GM21529 (cell line): ENCODE results near the gene TSPAN12.

Experiments used
- ATAC-seq: cut with Tn5 transposase; IDR thresholded peaks from one replicate; pipeline ENCODE4 v1.9.1; 2021; ENCODE audit not compliant: unreplicated experiment

The TSPAN12 gene

DNA sequence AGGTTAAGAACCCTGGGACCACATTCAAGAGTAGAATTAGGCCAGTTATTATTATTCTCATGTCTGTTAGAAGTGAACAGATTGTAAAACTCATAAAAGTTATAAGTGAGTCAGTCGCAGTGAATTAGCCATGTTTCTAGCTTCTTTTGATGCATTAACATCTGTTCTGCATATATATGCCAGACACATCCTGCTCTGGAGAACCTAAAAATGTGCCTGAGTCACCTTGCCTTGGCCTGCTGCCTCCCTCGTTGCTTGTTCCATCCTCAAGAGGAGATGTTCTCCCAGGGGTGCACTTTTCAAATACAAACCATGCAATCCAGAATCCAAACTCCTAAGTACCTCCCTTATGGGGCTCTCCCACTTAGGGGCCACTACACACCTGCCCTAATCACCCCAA, 14.8 kb downstream of the TSPAN12 start:
- no peak for ATAC-seq

DNA sequence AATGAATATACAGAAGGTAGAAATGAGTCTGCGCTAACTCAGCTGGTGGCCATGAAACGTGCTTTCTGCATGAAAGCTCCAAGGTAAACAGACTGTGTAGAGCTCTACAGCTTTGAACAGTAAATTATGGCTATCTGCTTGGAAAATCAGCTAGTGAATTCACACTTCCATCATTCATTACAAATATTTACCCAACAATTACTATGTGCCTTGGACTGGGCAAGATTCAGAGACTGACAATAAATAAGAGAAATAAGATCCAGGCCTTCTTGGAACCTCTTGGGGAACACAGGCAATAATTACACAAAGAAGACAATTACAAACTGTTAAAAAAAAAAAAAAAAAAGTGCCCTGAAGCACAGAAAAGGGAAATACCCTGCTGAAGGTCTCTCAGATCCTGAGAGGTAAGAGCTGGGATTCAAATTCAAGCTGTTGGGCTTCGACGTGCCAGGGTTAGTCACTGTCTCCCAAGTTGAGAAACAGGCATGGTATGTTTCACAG, 15.8 kb downstream of the TSPAN12 start:
- no peak for ATAC-seq

DNA sequence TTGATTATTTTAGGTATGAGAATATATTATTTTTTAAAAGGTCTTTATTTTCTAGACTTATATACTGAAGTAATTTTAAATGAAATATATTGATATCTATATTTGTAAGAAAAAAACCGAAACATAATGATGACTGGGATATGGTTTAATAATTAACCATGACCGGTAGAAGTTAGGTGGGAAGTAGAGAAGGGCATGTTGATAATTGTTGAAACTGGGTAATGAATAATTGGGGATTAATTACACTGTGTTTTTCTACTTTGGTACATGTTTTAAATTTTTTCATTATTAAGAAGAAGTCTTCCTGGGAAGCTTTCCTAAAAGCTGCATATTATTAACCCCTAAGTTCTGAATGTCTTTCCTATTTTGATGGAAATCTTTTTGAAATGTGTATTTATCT, 16.3 kb downstream of the TSPAN12 start:
- ATAC-seq, result no peak

DNA sequence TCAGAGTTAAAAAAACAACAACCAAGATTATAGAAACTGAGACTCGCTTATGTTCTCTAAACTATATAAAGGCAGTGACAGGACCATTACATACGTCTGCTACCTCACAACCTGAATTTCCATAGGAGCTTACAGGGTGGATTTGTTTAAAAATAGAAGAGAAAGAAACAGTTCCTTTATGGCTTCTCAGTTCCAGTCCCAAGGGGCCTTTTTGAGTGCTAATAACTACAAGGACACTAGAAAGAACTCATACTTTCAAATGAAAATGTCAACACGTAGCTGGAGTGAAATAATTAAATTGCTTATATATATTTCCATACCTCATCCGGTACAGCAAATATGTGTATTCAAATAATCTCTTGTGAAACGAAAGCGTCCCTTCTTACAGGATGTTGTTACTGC, 19.7 kb downstream of the TSPAN12 start:
- peak; percentile 83 for ATAC-seq

DNA sequence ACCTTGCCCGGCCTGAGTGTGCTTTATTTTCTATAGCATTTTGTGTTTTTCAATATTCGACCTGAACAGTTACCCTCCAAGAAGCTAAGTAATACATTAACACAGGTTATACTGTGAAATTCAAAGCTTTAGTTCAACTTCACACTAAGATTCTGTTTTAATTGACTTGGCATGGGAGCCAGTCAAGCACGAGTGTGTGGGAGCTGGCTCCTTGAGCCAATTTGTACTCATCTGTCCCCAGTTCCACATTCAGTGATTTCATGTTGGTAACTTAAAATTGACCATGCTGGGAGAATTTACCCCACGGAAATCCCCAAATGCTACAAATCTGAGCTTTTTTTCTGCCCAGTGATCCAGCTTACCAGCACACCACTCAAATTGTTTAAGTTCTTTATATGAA, 20.3 kb downstream of the TSPAN12 start:
- peak; percentile 39 for ATAC-seq

DNA sequence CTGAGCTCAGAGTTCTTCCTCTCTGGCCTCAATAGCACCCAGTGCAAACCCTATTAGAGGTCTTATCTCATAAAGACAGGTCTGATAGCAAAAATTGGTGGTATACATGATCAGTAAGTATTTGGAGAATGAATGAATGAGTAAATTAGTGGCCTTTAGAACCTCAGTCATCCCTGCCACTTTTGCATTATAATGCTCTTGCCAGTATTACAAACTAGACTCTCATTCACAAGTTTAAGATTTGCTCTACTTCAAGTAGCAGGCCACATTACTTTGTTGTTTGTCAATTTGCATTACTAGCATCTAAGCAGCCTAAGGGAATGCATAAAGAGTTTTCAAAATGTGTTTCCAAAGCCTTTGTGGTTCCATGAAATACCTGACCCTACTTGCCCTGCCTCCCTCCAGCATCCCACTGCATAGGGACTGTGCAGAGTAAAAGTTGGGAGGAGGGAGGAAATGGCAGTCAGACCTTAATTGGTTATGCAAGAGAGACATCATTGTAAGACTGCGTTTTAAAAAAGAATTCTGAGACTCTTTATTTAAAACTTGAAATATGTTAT, 21.3 kb downstream of the TSPAN12 start:
- ATAC-seq, result no peak

DNA sequence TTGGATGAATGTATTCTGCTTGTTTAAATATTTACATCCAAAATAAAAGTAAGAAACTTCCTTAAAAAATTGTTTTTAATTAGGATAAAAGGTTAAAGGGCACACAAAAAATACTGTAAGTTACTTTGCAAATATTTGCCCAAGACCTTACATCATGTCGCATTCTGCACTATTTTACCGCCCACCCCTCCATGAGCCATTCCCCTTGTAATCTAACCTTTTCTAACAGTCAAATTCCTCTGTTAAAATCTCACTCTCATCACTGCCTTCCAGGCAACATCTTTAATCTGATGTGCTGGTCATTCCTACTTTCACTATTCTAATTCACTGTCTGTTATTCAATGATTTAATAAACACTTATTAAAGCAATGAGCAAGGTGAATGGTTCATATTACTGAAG, 23.2 kb downstream of the TSPAN12 start:
- ATAC-seq, result no peak

DNA sequence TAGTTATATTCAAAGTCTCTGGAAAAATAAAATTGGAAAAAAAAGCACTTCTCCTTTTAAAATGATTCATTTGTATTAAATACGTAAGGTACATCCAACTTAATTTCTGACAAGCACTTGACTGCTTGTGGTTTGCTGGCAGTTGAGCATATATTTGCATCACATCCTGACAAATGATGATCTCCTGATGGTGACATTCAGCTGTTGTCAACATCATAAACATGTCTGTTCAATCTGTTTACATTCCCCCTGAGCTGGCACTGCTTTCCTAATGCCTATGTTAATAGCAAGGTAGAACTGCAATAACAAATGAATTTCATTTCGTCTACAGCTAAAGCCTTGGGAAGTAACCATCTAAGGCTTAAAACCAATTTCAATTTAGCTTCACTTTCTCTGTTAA, 24.4 kb downstream of the TSPAN12 start:
- no peak for ATAC-seq

DNA sequence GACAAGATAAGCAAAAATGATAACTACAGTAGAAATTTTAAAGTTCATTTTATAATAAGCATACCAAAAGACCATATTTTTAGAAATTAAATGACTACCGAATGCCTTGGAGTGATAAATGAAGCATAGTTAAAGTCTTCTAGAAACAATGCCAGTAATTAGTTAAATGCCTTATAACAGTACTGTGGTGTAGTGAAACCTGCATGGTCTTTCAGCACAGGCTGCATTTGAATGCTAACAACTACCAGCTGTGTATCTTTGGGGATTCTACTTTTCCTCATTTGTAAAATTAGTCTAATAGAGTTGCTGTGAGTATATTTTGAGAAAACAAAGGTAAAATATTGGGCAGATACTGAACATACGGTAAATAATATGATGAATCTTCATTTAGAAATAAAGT, 25.1 kb downstream of the TSPAN12 start:
- ATAC-seq, result no peak

DNA sequence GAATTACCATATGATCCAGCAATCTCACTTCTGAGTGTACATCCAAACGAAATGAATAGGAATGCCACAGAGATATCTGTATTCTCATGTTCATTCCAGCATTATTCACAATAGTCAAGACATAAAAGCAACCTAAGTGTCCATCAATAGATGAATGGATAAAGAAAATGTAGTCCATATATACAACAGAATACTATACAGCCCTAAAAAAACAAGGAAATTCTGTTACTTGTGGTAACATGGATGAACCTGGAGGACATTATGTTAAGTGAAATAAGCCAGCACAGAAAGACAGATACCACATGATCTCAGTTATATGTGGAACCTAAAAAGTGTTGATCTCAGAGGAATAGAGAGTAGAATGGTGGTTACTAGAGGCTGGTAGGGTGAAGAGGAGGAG, 26.7 kb downstream of the TSPAN12 start:
- ATAC-seq, result no peak

DNA sequence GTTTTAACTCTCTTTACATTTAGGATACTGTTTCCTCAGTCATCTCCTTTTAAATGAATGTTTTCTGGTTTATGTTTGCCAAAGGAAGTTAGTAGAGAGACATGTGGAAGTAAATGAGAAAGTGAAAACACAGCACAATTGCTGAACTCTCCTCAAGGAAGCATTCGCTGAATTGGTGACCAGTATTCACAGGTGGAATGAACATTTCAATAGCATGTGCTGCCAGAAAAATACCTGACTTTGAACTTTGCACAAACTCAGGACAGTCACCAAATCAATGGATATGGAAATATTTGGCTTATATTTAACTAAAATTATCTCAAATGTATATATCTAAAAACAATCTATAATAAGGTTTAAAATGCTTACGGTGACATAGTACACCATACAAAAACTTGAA, 28.5 kb downstream of the TSPAN12 start:
- ATAC-seq, result no peak

DNA sequence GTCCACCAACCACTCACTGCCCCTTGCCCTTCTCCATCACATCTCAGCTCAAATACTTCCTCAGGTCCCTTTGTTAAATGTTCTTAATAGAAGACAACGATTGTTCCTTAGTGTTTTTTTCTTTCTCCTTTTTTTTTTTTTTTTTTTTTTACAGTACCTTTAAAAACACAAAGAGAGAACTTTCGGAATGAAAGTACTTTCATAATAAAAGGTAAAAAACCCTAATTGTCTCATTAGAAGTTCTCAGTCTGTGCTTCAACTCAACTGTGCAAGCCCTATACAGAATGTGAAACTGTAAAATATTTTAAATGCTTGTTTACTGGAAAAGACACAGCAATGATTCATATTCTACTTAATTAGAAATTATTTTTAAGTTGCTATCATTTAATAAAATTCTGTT, 29.4 kb downstream of the TSPAN12 start:
- no peak for ATAC-seq

DNA sequence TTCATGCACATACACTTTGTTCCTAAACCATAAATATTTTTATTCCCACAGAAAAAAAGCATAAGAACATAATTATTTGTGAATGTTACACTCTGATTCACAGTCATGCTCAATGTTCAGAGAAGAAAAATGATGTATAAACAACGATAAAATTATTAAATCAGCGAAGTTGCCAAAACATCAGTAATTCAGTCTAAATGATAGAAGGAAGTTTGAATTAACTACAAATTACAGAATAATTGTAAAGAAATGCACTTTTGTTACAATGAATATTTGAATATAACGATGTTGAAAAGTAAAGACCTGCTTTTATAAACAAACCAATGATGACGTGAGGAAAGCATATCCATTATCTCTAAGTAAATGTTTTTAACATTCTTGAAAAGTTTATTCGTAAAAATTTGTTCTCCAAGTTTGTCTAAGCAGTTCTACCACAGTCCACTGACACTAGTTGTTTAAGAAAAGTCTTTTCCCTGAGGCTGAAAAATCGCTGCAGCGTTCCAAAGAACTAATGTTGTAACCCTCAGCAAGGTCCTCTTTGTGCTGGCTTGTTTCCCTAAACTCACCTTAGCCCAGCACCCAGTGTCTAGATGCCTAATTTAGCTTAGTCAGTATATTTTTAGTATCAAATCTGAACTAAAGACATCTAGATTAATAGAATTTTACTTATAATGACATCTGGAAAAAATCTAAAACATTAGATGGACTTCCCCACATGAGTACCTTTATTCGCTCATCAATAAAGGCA, 30.4 kb downstream of the TSPAN12 start:
- ATAC-seq, result no peak

DNA sequence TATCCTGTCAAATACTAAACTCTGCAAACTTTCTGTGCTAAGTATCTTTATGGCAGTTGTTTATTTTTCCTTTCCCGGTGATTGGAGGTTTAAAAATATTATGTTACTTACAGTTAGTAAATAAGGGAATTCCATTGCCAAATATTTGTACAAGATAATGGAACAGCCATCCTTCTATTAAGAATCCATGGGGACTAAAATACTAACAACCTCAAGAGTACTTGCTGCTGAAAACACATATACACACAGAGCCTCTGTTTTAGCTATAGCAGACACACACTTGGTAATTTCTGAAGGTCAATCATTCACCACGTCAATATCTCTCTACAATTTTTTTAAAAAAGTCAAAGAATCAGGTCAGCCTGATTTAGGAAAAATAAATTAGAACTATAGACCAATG, 32.4 kb downstream of the TSPAN12 start:
- ATAC-seq, result no peak

DNA sequence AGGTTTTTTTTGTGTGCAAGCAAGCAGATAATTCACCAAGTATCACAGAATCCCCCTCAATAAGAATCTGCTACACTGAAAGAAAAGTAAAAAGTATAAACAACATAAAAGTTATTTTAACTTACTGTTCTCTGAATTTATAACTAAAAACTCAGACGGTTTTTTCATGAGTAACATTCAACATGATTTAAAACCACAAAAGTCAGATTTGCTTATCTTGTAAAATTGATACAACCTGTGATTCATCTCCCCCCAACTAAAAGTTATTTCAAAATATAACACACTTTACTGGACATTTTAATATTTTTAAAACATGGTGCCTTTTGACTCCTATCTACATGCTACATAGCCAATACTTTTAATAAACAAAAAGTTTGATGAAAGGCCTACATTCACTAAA, 32.8 kb downstream of the TSPAN12 start:
- no peak for ATAC-seq

DNA sequence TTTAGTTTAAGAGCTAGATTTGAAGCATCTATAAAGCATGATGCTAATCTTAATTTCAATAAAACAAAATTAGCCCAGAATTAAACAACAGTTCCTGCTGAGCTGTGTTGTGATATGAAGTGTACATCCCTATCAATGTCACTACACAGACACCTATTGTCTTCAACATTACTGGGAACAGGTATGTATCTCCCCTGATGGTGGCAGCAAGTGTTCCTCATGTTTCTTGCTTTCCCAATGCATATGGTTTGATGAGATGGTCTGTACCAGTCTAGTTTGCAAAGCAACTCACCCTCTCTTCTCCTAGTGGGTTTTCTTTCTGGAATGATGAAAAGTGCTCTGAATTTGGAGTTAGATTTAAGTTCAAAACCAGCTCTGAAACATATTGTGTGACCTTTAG, 38.1 kb downstream of the TSPAN12 start:
- ATAC-seq, result peak; percentile 44

DNA sequence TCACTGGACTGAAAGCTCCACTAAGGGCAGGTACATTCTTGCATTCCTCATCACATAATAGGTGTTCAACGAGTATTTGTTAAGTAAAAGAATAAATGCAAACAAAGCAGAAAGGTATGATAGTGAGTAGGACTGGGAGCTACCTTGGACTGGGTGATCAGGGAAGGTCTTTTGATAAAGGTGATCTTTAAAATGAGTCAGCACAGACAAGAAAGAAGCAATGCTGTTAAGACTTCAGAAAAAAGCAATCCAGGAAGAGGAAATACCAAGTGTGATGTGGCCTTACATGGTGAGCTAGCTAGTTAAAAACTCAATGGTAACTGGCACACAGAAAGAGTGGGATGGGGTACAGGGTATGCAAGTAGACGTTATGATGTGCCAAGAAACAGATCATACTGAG, 40.1 kb downstream of the TSPAN12 start:
- no peak for ATAC-seq

DNA sequence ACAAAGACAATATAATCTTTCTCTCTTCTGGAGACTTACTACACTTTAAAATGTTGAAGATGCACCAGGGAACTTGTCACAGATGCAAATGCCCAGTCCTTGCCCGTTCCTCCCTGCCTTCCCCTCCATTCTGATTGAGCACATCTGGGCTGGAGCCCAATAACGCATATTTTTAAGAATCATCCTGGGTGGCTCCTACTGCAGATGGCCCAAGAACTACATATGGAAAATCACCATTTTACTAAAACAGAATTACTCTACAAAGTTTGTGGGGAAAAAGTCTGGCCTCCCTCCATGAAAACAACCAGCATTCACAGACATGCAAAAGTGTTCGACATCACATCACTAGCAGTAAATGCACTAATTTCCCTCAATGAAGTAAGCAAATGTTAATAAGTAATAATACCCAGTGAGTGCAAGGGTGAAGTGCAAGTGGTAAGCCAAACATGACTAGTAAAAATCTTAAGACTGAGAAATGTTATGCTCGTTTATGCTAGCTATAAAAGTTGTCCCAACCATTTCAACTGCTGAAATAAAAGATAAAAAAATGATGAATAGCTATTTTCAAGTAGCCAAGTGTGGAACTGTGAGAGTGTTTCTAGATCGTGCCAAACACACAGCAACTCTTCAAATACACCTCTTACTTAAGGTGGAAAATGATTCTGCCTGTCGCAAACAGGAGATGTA, 43.5 kb downstream of the TSPAN12 start:
- ATAC-seq, result no peak

DNA sequence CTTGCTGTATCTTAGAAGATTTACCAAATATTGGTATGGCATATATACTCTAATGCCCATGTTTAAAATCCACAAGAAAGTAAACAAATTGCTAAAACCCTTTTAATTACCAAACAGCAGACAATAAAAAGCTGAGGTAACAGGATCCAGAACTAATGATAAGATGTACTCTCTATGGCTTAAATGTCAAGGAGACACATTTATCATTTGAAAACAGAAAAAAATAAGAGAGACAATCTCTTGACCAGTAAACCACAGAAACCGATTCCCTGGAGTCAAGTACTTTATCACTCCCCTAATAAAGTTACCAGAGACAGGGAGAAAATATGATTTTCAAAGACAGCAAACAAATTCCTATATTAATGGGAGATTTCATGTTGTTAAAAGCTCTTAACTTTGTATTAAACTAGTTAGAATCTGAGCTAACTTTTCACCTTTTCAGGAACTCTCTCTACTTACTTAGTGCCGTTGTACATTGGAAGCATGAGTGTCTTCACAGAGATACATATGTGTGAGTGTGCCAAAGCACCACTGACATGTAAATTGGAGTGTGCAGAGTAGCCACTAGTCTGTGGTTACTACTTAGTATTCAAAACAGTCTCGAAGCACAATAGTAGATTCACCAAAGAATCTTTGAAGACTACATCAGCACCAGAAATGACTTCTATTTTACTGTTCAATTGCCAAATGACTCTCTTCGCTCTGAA, 44.2 kb downstream of the TSPAN12 start:
- no peak for ATAC-seq

DNA sequence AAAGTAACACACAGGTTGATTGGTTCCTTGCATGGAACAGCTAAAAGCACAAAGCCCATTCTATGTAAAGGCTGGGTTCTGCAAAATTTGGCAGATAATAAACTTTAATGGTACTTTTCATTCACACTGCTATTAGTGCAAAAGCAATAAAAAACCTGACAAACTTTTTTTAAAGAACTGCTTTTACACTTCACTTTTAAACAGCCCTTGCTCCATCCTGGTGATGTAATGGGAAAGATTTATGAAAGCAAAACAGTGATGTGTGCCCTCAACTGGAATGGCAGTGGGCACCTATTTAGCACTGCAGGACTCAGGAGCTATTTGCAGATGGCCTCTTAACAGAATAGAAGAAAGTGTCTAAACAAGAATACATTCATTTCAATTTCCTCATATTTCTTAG, 44.9 kb downstream of the TSPAN12 start:
- no peak for ATAC-seq

DNA sequence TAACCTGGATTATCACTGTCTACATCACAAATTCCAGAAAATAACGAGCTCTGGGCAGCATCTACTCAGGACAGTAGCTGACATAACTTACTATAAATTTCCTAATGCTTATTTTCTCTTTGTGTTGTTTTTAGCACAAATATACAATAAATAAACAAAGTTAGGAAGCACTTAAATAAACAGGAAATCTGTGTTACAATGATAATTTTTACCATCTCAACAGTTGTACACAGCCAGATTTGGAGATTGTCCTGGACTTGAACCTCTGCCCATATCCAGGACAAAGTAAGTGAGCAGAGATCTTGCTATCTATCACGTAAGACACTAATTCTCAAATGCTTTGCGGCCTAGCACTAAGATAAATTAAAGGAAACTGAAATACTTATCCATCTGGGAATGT, 48.7 kb downstream of the TSPAN12 start:
- ATAC-seq, result no peak

DNA sequence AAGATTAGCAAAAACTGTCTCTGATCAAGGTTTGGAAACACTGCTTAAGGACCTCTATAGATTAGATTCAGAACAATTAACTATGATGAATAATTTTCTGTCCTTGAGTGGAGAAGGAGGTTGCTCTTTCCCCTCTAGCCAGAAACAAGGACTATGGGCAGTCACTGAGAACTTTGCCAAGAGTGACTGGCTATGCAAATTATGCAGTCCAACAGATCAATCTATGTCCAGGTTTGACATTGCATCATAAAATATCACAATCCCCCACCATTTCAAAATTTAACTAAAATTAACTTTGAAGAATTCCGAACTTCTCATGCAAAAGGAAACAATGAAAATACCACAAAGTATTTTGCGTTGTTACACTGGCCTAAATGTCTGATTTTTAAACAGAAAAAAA, 50.6 kb downstream of the TSPAN12 start:
- no peak for ATAC-seq
